Right atrium auricular region (tissue), 2 donors: ENCODE results near the gene NEUROD6. TPM values are rescaled to one million over a fixed set of nuclear protein-coding genes. Genes with fewer than 3 reads are reported as not detected.

Experiments used
- DNase-seq: peaks from one replicate; pipeline ENCODE4 v3.0.0-alpha.2; 2019; ENCODE audit warnings: low spot score
- H3K27ac ChIP-seq, 2 donors: fragments of 200-600 bp; sonication (generic); 1 replicate in 1 of 2; 2 replicates in 1 of 2; pipeline ENCODE4 v1.5.1; 2016 to 2019
- H3K27me3 ChIP-seq, 2 donors: fragments of 200-600 bp; sonication (generic); one replicate each; pipeline versions ENCODE4 v1.5.1 to v1.6.0; 2017 to 2019
- H3K36me3 ChIP-seq: fragments of 200-600 bp; sonication (generic); one replicate; pipeline ENCODE4 v1.5.1; 2016
- H3K4me1 ChIP-seq, 2 donors: fragments of 200-600 bp; sonication (generic); one replicate each; pipeline versions ENCODE4 v1.5.1 to v1.6.0; 2017 to 2019
- H3K4me3 ChIP-seq, 2 donors: fragments of 200-600 bp; sonication (generic); 1 replicate in 1 of 2; 2 replicates in 1 of 2; pipeline ENCODE4 v1.5.1; 2017 to 2019; ENCODE audit warnings: mild to moderate bottlenecking in 1 of 2, moderate library complexity in 1 of 2
- H3K9me3 ChIP-seq, 2 donors: fragments of 200-600 bp; sonication (generic); one replicate each; pipeline ENCODE4 v1.5.1; 2019
- total RNA-seq, 2 donors: library from RNA; depleted of rRNA; stranded (reverse); fragments of >200 nt; gene quantifications; one replicate each; pipeline ENCODE4 v1.1.0, GENCODE V29; 2016
- TF ChIP-seq, protein P1 (sequence below), 2 donors: fragments of 200-600 bp; sonication (generic); IDR thresholded peaks; one replicate each; pipeline ENCODE4 v1.5.1; 2019; ENCODE audit warnings: antibody characterized with exemption in 2 of 2

NEUROD6 gene
- total RNA-seq, 2 donors from 2014 or later = not detected

DNA sequence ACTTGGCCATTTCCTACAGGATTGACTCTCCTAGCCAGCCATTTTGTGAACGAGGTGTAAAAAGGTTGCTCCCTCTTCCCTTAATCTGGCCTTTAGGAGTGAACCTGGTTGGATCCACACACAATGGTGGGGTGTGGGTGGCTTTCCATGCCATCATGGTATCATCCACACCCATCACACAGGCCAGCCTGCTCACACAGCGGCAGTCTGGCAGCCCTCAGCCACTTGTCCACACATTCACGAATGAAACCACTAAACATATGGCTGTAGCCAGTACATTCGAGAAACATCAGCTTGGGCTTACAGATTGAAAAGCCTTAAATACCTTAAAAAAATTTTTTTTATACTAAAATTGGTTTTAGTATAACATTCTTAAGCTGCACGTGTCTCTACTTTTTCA is 31.9 kb downstream of the NEUROD6 start:
- TF ChIP-seq, protein P1, sequence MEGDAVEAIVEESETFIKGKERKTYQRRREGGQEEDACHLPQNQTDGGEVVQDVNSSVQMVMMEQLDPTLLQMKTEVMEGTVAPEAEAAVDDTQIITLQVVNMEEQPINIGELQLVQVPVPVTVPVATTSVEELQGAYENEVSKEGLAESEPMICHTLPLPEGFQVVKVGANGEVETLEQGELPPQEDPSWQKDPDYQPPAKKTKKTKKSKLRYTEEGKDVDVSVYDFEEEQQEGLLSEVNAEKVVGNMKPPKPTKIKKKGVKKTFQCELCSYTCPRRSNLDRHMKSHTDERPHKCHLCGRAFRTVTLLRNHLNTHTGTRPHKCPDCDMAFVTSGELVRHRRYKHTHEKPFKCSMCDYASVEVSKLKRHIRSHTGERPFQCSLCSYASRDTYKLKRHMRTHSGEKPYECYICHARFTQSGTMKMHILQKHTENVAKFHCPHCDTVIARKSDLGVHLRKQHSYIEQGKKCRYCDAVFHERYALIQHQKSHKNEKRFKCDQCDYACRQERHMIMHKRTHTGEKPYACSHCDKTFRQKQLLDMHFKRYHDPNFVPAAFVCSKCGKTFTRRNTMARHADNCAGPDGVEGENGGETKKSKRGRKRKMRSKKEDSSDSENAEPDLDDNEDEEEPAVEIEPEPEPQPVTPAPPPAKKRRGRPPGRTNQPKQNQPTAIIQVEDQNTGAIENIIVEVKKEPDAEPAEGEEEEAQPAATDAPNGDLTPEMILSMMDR (IDR thresholded peaks at IDR 0.05) = no peak
- H3K4me3 ChIP-seq = no peak overlapping the region
- DNase-seq = no peak
- H3K27ac ChIP-seq = no peak overlapping the region
- no peaks in the 10 kb centered on the region for H3K27me3 ChIP-seq
- H3K9me3 ChIP-seq = no peaks in the 10 kb centered on the region
- no peaks in the 10 kb centered on the region for H3K4me1 ChIP-seq
- no peaks in the 10 kb centered on the region for H3K36me3 ChIP-seq

DNA sequence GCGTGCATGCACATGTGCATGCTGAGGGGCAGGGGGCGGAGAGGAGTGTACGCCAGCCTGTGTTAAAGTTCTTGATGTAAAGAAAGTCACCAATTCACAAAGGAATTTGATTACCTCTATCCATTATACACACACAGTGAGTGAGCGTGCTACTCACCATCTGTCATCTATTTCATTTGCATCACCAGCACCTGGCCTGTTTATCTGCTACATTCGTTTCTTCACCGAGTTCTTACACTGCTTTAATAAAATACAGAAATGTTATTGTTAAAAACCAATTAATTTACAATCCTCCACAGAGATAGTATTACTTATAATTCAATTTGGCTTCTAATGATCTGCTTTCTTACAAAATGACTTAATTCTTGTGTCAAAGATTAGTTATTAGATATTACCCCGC is 32.6 kb downstream of the NEUROD6 start:
- Histone ChIP-seq H3K27ac (no peak overlapping the region), H3K4me1 (no peaks in the 10 kb centered on the region)
- TF ChIP-seq, protein P1 (IDR thresholded peaks at IDR 0.05) = no peak

DNA sequence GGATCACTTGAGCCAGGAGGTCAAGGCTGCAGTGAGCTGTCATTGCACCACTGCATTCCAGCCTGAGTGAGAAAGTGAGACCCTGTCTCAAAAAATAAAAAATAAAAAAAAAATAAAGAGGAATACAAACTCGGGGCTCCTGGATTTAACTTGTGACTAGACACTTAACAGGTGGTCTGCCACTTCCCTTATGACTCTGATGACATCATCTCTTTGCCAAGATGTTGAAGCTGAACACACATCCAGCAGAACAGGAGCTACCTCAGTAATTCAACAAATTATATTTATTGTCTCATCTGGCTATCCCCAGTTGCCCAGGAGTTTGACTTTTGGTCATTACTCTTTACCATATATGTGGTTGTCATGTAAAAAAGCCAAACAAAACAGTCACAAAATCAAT is 35.3 kb downstream of the NEUROD6 start:
- TF ChIP-seq, protein P1 (IDR thresholded peaks at IDR 0.05) = no peak
- no peak for DNase-seq
- Histone ChIP-seq H3K4me1 (no peaks in the 10 kb centered on the region), H3K27me3 (no peaks in the 10 kb centered on the region), H3K36me3 (no peaks in the 10 kb centered on the region), H3K4me3 (no peak overlapping the region), H3K27ac (no peak overlapping the region), H3K9me3 (no peaks in the 10 kb centered on the region)

More for the DNA sequence above, 32.6 kb downstream of the NEUROD6 start:
- H3K36me3 ChIP-seq = no peaks in the 10 kb centered on the region
- H3K27me3 ChIP-seq = no peaks in the 10 kb centered on the region
- no peak for DNase-seq
- no peaks in the 10 kb centered on the region for H3K9me3 ChIP-seq
- H3K4me3 ChIP-seq = no peak overlapping the region

DNA sequence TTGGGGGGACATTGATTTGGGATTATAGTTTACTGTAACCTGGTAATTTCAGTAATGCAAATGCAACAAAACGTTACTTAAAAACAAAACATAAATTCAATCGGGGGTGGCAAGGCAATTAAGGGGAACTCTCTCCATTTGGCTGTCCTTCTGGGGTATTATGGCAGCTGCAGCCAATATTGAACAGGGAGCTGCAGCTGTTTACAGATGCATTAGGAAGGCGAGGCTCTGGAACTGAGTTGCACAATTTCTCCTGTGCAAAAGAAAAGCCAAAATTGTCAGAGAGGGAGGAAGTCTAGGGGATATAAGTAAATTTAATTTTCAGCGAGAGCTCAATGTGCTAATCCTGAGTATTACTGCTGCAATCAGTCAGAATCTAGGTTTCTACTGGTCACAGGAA is 36.1 kb downstream of the NEUROD6 start:
- Histone ChIP-seq H3K27ac (no peak overlapping the region), H3K9me3 (no peaks in the 10 kb centered on the region), H3K4me3 (no peak overlapping the region), H3K36me3 (no peaks in the 10 kb centered on the region), H3K27me3 (no peaks in the 10 kb centered on the region), H3K4me1 (no peaks in the 10 kb centered on the region)
- TF ChIP-seq, protein P1 (IDR thresholded peaks at IDR 0.05) = no peak
- no peak for DNase-seq

DNA sequence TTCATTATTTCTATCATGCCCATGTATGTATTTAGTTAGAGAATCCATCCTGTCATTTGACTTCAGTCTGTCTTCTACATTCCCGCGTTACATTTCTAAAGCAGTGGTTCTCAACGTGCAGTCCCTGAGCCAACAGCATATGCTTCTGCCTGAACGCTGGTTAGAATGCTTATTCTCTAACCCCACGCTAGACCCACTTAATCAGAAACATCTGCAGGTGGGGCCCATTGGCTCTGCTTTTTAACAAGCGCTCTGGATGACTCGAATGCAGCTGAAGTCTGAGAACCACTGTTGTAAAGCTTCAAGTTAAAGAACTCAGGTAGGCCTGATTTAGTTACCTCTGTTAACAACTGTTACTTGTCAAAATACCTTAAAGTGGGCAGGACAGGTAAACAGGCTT is 38.2 kb downstream of the NEUROD6 start:
- no peaks in the 10 kb centered on the region for H3K9me3 ChIP-seq
- no peaks in the 10 kb centered on the region for H3K27me3 ChIP-seq
- H3K4me1 ChIP-seq = no peaks in the 10 kb centered on the region
- no peaks in the 10 kb centered on the region for H3K36me3 ChIP-seq
- H3K4me3 ChIP-seq = no peak overlapping the region
- no peak for DNase-seq
- no peak overlapping the region for H3K27ac ChIP-seq
- TF ChIP-seq, protein P1 (IDR thresholded peaks at IDR 0.05) = no peak

DNA sequence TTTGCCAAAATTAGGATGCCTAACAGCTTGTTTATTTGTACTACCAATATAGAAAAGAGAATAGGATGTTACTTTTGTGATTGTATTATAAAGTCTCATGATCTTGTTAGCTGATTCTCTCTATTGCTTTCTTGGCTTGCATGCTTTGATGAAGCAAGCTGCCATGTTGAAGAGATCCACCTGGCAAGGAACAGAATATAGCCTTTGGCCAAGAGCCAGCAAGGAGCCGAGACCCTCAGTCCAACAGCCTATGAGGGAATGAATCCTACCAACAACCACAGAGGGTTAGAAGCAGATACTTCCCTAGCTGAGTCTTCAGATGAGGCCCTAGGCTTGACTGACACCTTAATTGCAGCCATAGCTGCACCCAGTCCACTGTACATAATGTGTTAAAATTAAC is 41.2 kb downstream of the NEUROD6 start:
- H3K27ac ChIP-seq = no peak overlapping the region
- no peak for DNase-seq
- TF ChIP-seq, protein P1 (IDR thresholded peaks at IDR 0.05) = no peak
- no peaks in the 10 kb centered on the region for H3K4me1 ChIP-seq
- no peak overlapping the region for H3K4me3 ChIP-seq
- H3K36me3 ChIP-seq = no peaks in the 10 kb centered on the region
- no peaks in the 10 kb centered on the region for H3K9me3 ChIP-seq
- no peaks in the 10 kb centered on the region for H3K27me3 ChIP-seq
